ENCODE results near the gene ACSM2A. TPM values are rescaled to one million over a fixed set of nuclear protein-coding genes. Genes with fewer than 3 reads are reported as not detected.
"Not testable (repeated sequence)": the region's sequence is repeated elsewhere in the genome, so short reads cannot be mapped to it uniquely, and the experiment has no call there.

Gene ACSM2A, protein sequence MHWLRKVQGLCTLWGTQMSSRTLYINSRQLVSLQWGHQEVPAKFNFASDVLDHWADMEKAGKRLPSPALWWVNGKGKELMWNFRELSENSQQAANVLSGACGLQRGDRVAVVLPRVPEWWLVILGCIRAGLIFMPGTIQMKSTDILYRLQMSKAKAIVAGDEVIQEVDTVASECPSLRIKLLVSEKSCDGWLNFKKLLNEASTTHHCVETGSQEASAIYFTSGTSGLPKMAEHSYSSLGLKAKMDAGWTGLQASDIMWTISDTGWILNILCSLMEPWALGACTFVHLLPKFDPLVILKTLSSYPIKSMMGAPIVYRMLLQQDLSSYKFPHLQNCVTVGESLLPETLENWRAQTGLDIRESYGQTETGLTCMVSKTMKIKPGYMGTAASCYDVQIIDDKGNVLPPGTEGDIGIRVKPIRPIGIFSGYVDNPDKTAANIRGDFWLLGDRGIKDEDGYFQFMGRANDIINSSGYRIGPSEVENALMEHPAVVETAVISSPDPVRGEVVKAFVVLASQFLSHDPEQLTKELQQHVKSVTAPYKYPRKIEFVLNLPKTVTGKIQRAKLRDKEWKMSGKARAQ
- not detected in 2 replicates for total RNA-seq (2021)
- long read RNA-seq = 0 reads

DNA sequence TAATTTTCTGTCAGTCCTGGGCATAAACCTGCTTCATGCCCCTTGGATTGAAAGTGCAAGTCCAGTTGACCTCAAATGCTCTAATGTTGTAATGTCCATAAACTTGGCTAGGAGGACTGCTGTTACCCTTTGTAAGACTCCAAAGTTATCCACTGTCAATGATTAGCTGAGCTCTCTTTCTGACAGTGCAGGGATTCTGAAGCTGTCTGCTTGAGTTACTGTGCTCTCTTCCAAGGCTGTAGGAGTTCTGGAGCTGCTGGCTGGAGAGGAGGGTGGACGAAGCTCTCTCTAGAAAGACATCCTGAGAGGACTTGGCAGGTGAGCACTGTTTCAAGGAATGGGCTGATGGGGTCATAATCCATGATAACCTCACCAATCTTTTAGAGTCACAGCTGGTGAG lies at the start of gene ACSM2A:
Gene ACSM2A, plus strand, starts transcription at position 158 of the 400 bp plus-strand sequence. CDS start 8,594 bp downstream, outside the sequence.
- not testable (repeated sequence) for H3K9ac ChIP-seq (ENCODE audit: extremely low read depth, insufficient read length, low read length); H3K4me1 Mint-ChIP-seq; H3K27ac Mint-ChIP-seq; H3K4me1 ChIP-seq (ENCODE audit: insufficient read depth, low read length); H4K20me1 ChIP-seq (ENCODE audit: control insufficient read depth, insufficient read depth, insufficient read length); H4K91ac ChIP-seq (ENCODE audit: insufficient read length, low read depth, low read length); H3K9me3 ChIP-seq (ENCODE audit: control insufficient read depth, low read depth, low read length); H3K56ac ChIP-seq (ENCODE audit: insufficient read length, low read depth, low read length); DNase-seq; H3K27me3 Mint-ChIP-seq (ENCODE audit: low read depth); H4K8ac ChIP-seq (replicated peaks; ENCODE audit: insufficient read length, low read depth, low read length); H3K27ac ChIP-seq (ENCODE audit: insufficient read length, low read depth, low read length); H3T11ph ChIP-seq (ENCODE audit: low read length); H4K5ac ChIP-seq (ENCODE audit: insufficient read length, low read depth, low read length); H3K79me2 ChIP-seq (ENCODE audit: insufficient read depth, low read length); H2BK20ac ChIP-seq (ENCODE audit: low read depth, low read length, poor library complexity, severe bottlenecking); H3K4me3 Mint-ChIP-seq; H2BK12ac ChIP-seq (ENCODE audit: insufficient read length, low read depth, low read length); H3K9me3 Mint-ChIP-seq; H2BK15ac ChIP-seq (ENCODE audit: low read depth, low read length); H3K79me1 ChIP-seq (ENCODE audit: insufficient read depth, low read depth, low read length, poor library complexity, severe bottlenecking); H3K14ac ChIP-seq (ENCODE audit: insufficient read depth, low read length); H3K23me2 ChIP-seq (ENCODE audit: insufficient read length, low read depth, low read length, poor library complexity, severe bottlenecking); H2AFZ ChIP-seq (ENCODE audit: low read length); H2BK120ac ChIP-seq (ENCODE audit: low read depth, low read length, poor library complexity, severe bottlenecking); H2BK5ac ChIP-seq (ENCODE audit: insufficient read length, low read length); H3K36me3 Mint-ChIP-seq (ENCODE audit: insufficient read depth in 1 of 3, low read depth in 3 of 3); H3K4ac ChIP-seq (ENCODE audit: low read depth, low read length); H3K4me2 ChIP-seq (ENCODE audit: insufficient read depth, insufficient read length, low read length); H3K18ac ChIP-seq (ENCODE audit: insufficient read length, low read depth, low read length); H3K23ac ChIP-seq (ENCODE audit: insufficient read length, low read depth, low read length); H2AK5ac ChIP-seq (ENCODE audit: insufficient read length, low read length); H3K27me3 ChIP-seq (ENCODE audit: insufficient read depth, low read length)
- no CpG with 5 or more reads among the region's 1 CpG for WGBS (ENCODE audit: extremely low coverage, insufficient read length, low lambda C conversion rate)
